GM18520 (cell line): ENCODE data around the gene ZNF789.

Experiments
- ATAC-seq: cut with Tn5 transposase; IDR thresholded peaks from one replicate; pipeline ENCODE4 v1.9.1; 2021; ENCODE audit not compliant: unreplicated experiment

ZNF789 gene

GRCh38 chr7:99504281-99504602 lies 31.6 kb downstream of the ZNF789 start:
- ATAC-seq = no peak

- ATAC-seq = peak; percentile 64
These were observed 32.1 kb downstream of the ZNF789 start, which contains the start of gene ZKSCAN5 for GRCh38 chr7:99504603-99505323. Gene ZKSCAN5, plus strand, starts transcription at chr7:99504662. Its CDS starts 1,383 bp downstream, at chr7:99506045.

- no peak for ATAC-seq
These were observed 32.6 kb downstream of the ZNF789 start for GRCh38 chr7:99505324-99505662.

- no peak for ATAC-seq
These were observed 41.4 kb downstream of the ZNF789 start for GRCh38 chr7:99514050-99514449.

- ATAC-seq = no peak
These were observed 48.7 kb downstream of the ZNF789 start for GRCh38 chr7:99521399-99521798.

GRCh38 chr7:99525713-99526440 lies 53.2 kb downstream of the ZNF789 start:
- ATAC-seq = no peak

GRCh38 chr7:99531354-99531765 lies 58.7 kb downstream of the ZNF789 start:
- no peak for ATAC-seq

- ATAC-seq = no peak
These were observed 63.0 kb downstream of the ZNF789 start for GRCh38 chr7:99535667-99536066.
